Measurements from ENCODE around the gene PTPRN2. TPM values are rescaled to one million over a fixed set of nuclear protein-coding genes. Genes with fewer than 3 reads are reported as not detected.

Gene PTPRN2
- polyA plus RNA-seq, 1 experiment, result 0.02 TPM

DNA sequence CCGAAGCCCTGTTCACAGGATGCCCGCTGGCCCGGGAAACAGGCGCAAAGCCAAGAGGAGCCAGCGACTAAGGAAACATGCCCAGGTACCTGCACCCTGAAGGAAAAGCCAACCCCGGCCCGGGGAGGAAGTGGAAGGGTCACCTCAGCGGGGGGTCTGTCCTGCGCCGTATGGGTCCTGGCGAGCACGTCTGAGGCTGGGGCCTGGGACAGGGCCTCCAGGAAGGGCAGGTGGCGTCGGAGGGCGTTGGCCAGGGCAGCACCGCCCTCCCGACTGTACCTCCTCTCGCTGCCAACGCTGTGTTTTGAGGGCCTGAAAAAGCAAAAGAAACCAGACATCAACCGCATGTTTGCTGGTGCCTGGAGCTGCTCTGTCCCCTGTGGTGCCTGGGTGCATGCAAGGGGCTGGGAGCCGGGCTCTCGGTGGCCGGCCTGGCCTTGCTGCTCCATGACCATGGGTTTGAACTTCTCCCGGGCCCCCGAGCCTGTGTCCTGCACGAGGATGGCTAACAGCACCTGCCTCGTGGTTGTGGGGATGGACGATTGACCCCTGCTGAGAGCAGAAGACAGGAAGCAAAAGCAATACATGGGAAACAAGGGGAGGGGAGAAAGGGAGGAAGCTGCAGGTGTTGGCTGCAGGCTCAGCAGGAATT, 395.3 kb downstream of the PTPRN2 start:
- no peak for DNase-seq (ENCODE audit: low read depth, low spot score)
- Histone ChIP-seq H3K9me3 (ENCODE audit: control insufficient read depth, insufficient read depth, low read length) (peaks cover 81% of the 10 kb centered on the region), H3K27ac (ENCODE audit: low read depth, low read length) (no peak overlapping the region), H3K4me3 (ENCODE audit: low read depth, low read length) (no peak overlapping the region), H3K27me3 (ENCODE audit: control insufficient read depth, insufficient read depth, low read length) (no peaks in the 10 kb centered on the region)
- TF ChIP-seq, protein P1, sequence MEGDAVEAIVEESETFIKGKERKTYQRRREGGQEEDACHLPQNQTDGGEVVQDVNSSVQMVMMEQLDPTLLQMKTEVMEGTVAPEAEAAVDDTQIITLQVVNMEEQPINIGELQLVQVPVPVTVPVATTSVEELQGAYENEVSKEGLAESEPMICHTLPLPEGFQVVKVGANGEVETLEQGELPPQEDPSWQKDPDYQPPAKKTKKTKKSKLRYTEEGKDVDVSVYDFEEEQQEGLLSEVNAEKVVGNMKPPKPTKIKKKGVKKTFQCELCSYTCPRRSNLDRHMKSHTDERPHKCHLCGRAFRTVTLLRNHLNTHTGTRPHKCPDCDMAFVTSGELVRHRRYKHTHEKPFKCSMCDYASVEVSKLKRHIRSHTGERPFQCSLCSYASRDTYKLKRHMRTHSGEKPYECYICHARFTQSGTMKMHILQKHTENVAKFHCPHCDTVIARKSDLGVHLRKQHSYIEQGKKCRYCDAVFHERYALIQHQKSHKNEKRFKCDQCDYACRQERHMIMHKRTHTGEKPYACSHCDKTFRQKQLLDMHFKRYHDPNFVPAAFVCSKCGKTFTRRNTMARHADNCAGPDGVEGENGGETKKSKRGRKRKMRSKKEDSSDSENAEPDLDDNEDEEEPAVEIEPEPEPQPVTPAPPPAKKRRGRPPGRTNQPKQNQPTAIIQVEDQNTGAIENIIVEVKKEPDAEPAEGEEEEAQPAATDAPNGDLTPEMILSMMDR (IDR thresholded peaks at IDR 0.05; ENCODE audit: low read depth, low read length), result no peak
- POLR2A ChIA-PET, result no interaction called here
- CTCF ChIA-PET, result no interaction called here

DNA sequence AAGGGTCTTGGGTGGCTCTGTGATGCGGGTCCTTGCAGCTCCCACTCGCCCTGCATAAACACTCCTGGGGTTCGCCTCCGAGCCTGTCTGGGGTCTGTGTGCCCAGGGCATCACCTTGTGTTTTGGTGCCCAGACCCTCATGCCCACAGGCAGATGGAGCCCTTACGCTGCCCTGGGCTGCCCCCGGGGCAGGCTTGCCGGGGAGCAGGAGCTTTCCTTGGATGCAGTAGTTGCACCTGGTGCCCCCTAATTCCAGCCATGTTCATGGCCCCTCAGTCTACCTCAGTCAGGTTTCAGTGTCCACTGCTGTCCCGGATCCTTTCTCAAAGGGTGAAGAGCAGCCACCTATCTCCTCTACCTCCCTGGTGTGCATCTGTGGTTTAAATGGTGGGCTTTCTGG, 396.0 kb downstream of the PTPRN2 start:
- Histone ChIP-seq H3K27ac (ENCODE audit: low read depth, low read length) (no peak overlapping the region), H3K27me3 (ENCODE audit: control insufficient read depth, insufficient read depth, low read length) (no peaks in the 10 kb centered on the region), H3K4me3 (ENCODE audit: low read depth, low read length) (no peak overlapping the region), H3K9me3 (ENCODE audit: control insufficient read depth, insufficient read depth, low read length) (peaks cover 78% of the 10 kb centered on the region)
- CTCF ChIA-PET, result no interaction called here
- POLR2A ChIA-PET, result no interaction called here
- TF ChIP-seq, protein P1 (IDR thresholded peaks at IDR 0.05; ENCODE audit: low read depth, low read length), result no peak
- DNase-seq (ENCODE audit: low read depth, low spot score), result no peak

DNA sequence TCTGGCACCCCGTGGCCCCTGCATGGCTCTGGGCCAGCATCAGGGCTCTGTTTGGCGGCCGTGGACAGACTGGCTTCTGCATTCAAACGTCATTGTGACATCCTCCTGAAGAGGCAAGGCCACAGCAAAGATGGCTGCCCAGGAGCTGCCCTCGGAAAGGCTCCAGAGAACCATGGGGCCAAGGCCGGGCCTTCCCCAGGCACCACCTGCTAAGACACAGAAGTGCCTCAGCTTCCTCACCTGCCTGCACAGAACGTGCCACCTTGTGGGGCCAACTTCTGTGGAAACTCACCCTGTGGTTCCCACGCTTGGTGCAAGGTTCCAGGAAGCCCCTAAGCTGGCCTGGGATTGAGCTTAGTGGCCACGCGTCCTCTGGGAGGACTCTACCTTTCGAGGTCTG, 396.9 kb downstream of the PTPRN2 start:
- Histone ChIP-seq H3K27ac (ENCODE audit: low read depth, low read length) (no peak overlapping the region), H3K27me3 (ENCODE audit: control insufficient read depth, insufficient read depth, low read length) (no peaks in the 10 kb centered on the region), H3K4me3 (ENCODE audit: low read depth, low read length) (no peak overlapping the region), H3K9me3 (ENCODE audit: control insufficient read depth, insufficient read depth, low read length) (peaks cover 81% of the 10 kb centered on the region)
- no peak for DNase-seq (ENCODE audit: low read depth, low spot score)
- TF ChIP-seq, protein P1 (IDR thresholded peaks at IDR 0.05; ENCODE audit: low read depth, low read length), result no peak
- ChIA-PET POLR2A (no interaction called here), CTCF (no interaction called here)

DNA sequence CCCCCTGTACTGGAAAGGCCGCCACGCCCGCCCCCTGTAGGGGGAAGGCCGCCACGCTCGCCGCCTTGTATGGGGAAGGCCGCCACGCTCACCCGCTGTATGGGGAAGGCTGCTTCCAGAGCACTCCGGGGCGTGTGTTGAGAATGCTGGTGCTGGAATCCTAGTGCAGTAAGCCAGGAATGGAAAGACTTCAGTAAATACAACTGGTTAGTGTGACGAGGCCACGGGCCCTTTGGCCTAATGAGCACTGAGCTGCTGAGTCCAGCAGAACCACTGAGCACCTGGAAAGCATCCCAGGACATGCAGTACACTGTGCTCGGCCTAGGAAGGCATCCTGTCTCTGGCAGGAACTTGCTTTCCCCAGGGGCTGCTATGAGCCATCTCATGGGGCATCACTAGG, 398.9 kb downstream of the PTPRN2 start:
- Histone ChIP-seq H3K27me3 (ENCODE audit: control insufficient read depth, insufficient read depth, low read length) (no peaks in the 10 kb centered on the region), H3K4me3 (ENCODE audit: low read depth, low read length) (no peak overlapping the region), H3K9me3 (ENCODE audit: control insufficient read depth, insufficient read depth, low read length) (peaks cover 78% of the 10 kb centered on the region), H3K27ac (ENCODE audit: low read depth, low read length) (no peak overlapping the region)
- DNase-seq (ENCODE audit: low read depth, low spot score), result no peak
- POLR2A ChIA-PET, result no interaction called here
- TF ChIP-seq, protein P1 (IDR thresholded peaks at IDR 0.05; ENCODE audit: low read depth, low read length), result no peak
- CTCF ChIA-PET, result no interaction called here

DNA sequence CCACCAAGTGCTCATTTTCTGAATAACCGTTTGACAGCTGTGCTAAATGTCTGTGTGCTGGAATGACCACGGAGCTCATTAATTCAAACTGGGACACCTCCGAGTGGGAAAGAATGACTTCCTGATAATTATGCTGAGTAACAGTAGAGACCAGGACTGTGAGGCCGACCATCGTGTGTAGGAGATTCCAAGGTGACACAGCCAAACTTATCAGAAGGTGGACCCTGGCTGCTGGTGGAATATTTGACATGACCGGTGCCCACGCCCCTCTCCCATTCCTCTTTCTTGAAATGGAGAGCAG, 400.0 kb downstream of the PTPRN2 start:
- Histone ChIP-seq H3K4me3 (ENCODE audit: low read depth, low read length) (no peak overlapping the region), H3K27me3 (ENCODE audit: control insufficient read depth, insufficient read depth, low read length) (no peaks in the 10 kb centered on the region), H3K9me3 (ENCODE audit: control insufficient read depth, insufficient read depth, low read length) (peaks cover 74% of the 10 kb centered on the region), H3K27ac (ENCODE audit: low read depth, low read length) (no peak overlapping the region)
- TF ChIP-seq, protein P1 (IDR thresholded peaks at IDR 0.05; ENCODE audit: low read depth, low read length), result no peak
- DNase-seq (ENCODE audit: low read depth, low spot score), result no peak
- ChIA-PET POLR2A (interaction anchor here (0.6 kb wide), 1 partner anchor 58 kb away, joined by 4 read pairs; no protein-coding TSS in a partner anchor), CTCF (no interaction called here)
